HCT116 (cell line): Measurements from ENCODE around the gene ARL15. TPM values are rescaled to one million over a fixed set of nuclear protein-coding genes. Genes with fewer than 3 reads are reported as not detected.

ENCODE experiments used
- ATAC-seq: fragments of 200-7000 bp; cut with Tn5 transposase; 2 replicates; pipeline ENCODE4 v1.9.1; 2020; ENCODE audit warnings: mild to moderate bottlenecking, moderate library complexity
- BruUV-seq: library from RNA; stranded (reverse); fragments of 400-500 nt; replicated peaks from 2 replicates; lab custom pipeline; 2021; lab: Mats Ljungman, UMichigan
- CTCF ChIA-PET: fragments of 300-600 bp; sonication (Branson Sonifier 250); formaldehyde crosslinking; loops from one replicate; lab custom pipeline; 2021; ENCODE audit warnings: antibody characterized with exemption; lab: Charles Lee
- POLR2A ChIA-PET: fragments of 300-600, 350-600 bp; sonication (Branson Sonifier 250); formaldehyde crosslinking; loops from one replicate; lab custom pipeline; 2021; ENCODE audit warnings: antibody characterized with exemption; lab: Charles Lee
- RAD21 ChIA-PET, 2 experiments: fragments of 300-600 bp; sonication (Branson Sonifier 250); formaldehyde crosslinking; loops; one replicate each; lab custom pipeline; 2023; ENCODE audit warnings: low total read pairs in 2 of 2; ENCODE audit not compliant: uncharacterized antibody in 2 of 2, unreplicated experiment in 2 of 2, low non-redundant PET in 1 of 2; lab: Charles Lee
- DNase-seq: peaks from one replicate; pipeline ENCODE4 v3.0.0-alpha.2; 2010; ENCODE audit warnings: low read depth, low spot score
- H2AFZ ChIP-seq: fragments of 200-600 bp; shearing (Covaris generic), sonication (generic); 2 replicates; pipeline ENCODE4 v1.6.1; 2017; ENCODE audit warnings: low read depth, mixed run types, mixed read lengths, antibody characterized with exemption, low read length; ENCODE audit not compliant: poor library complexity, severe bottlenecking
- H3K27ac ChIP-seq: 2 replicates; pipeline ENCODE4 v1.5.1; 2012; ENCODE audit warnings: low read depth, low read length
- H3K27me3 ChIP-seq: fragments of 200-600 bp; sonication (generic); 2 replicates; pipeline ENCODE4 v1.6.1; 2016; ENCODE audit warnings: mixed run types, low read length, mixed read lengths; ENCODE audit not compliant: insufficient read depth
- H3K36me3 ChIP-seq, 2 experiments: fragments of 200-500 bp in 1 of 2; fragments of 200-600 bp in 1 of 2; sonication (Bioruptor generic) in 1 of 2; sonication (generic) in 1 of 2; 2 replicates each; pipeline versions ENCODE4 v1.5.1 to v1.6.1; 2014 to 2016; ENCODE audit warnings: low read length in 2 of 2, inconsistent platforms in 1 of 2, mixed read lengths in 1 of 2, mixed run types in 1 of 2; ENCODE audit not compliant: insufficient read depth in 2 of 2, control insufficient read depth in 1 of 2
- H3K4me1 ChIP-seq, 2 experiments: fragments of 200-600 bp in 1 of 2; sonication (generic) in 1 of 2; 2 replicates each; pipeline versions ENCODE4 v1.5.1 to v1.6.1; 2012 to 2017; ENCODE audit warnings: low read length in 2 of 2, inconsistent platforms in 1 of 2, mild to moderate bottlenecking in 1 of 2, mixed read lengths in 1 of 2, mixed run types in 1 of 2, moderate library complexity in 1 of 2; ENCODE audit not compliant: insufficient read depth in 2 of 2, control insufficient read depth in 1 of 2
- H3K4me2 ChIP-seq: fragments of 200-600 bp; sonication (generic); 2 replicates; pipeline ENCODE4 v1.6.1; 2017; ENCODE audit warnings: mixed run types, low read length, mixed read lengths
- H3K4me3 ChIP-seq, 2 experiments: fragments of 200-600 bp in 1 of 2; sonication (generic) in 1 of 2; replicated peaks in 1 of 2; 2 replicates each; pipeline ENCODE4 v1.5.1; 2011 to 2016; ENCODE audit warnings: low read length in 2 of 2, control low read depth in 1 of 2, low read depth in 1 of 2, mild to moderate bottlenecking in 1 of 2, mixed read lengths in 1 of 2, mixed run types in 1 of 2
- H3K79me2 ChIP-seq: fragments of 200-600 bp; sonication (generic); 2 replicates; pipeline ENCODE4 v1.6.1; 2017; ENCODE audit warnings: mild to moderate bottlenecking, mixed run types, low read length, moderate library complexity, mixed read lengths; ENCODE audit not compliant: insufficient read depth
- H3K9ac ChIP-seq: fragments of 200-600 bp; sonication (generic); 2 replicates; pipeline ENCODE4 v1.6.1; 2016; ENCODE audit warnings: low read length, mixed read lengths
- H3K9me2 ChIP-seq: fragments of 200-600 bp; sonication (generic), shearing (Covaris generic); 2 replicates; pipeline ENCODE4 v1.6.1; 2017; ENCODE audit warnings: mixed run types, mild to moderate bottlenecking, moderate library complexity; ENCODE audit not compliant: insufficient read depth
- H3K9me3 ChIP-seq, 2 experiments: fragments of 200-500 bp in 1 of 2; fragments of 200-600 bp in 1 of 2; sonication (Bioruptor generic) in 1 of 2; sonication (generic) in 1 of 2; 2 replicates each; pipeline ENCODE4 v1.6.1; 2014 to 2017; ENCODE audit warnings: low read length in 2 of 2, mixed read lengths in 2 of 2, inconsistent platforms in 1 of 2, low read depth in 1 of 2, mild to moderate bottlenecking in 1 of 2, mixed run types in 1 of 2, moderate library complexity in 1 of 2; ENCODE audit not compliant: control insufficient read depth in 1 of 2, insufficient read depth in 1 of 2
- H4K20me1 ChIP-seq: fragments of 200-600 bp; sonication (generic), shearing (Covaris generic); 2 replicates; pipeline ENCODE4 v1.6.1; 2017; ENCODE audit warnings: mixed run types, mild to moderate bottlenecking, moderate library complexity; ENCODE audit not compliant: insufficient read depth
- ATF3 ChIP-seq: IDR thresholded peaks from 2 replicates; pipeline ENCODE4 v1.6.1; 2012
- CBX3 ChIP-seq: IDR thresholded peaks from 2 replicates; pipeline ENCODE4 v1.6.1; 2012; ENCODE audit warnings: low read depth
- CEBPB ChIP-seq: IDR thresholded peaks from 2 replicates; pipeline ENCODE4 v1.6.1; 2012; ENCODE audit warnings: low read depth
- ELF1 ChIP-seq: IDR thresholded peaks from 2 replicates; pipeline ENCODE4 v1.6.1; 2012; ENCODE audit warnings: low read depth, borderline replicate concordance
- EZH2 ChIP-seq: fragments of 200-600 bp; sonication (generic); IDR thresholded peaks from 2 replicates; pipeline ENCODE4 v1.6.1; 2017; ENCODE audit warnings: antibody characterized with exemption, mixed run types
- EZH2phosphoT487 ChIP-seq: fragments of 200-600 bp; IDR thresholded peaks from 2 replicates; pipeline ENCODE4 v1.6.1; 2018; ENCODE audit warnings: antibody characterized with exemption, borderline replicate concordance
- FOSL1 ChIP-seq: IDR thresholded peaks from 2 replicates; pipeline ENCODE4 v1.6.1; 2012; ENCODE audit warnings: low read depth
- JUND ChIP-seq: IDR thresholded peaks from 2 replicates; pipeline ENCODE4 v1.6.1; 2012
- POLR2A ChIP-seq: IDR thresholded peaks from 2 replicates; pipeline ENCODE4 v1.7.0; 2011; ENCODE audit warnings: borderline replicate concordance; ENCODE audit not compliant: insufficient read depth, insufficient read length; ENCODE audit errors: extremely low read depth
- POLR2AphosphoS5 ChIP-seq: IDR thresholded peaks from 2 replicates; pipeline ENCODE4 v1.6.1; 2011; ENCODE audit warnings: mild to moderate bottlenecking, low read depth, low read length, moderate library complexity
- SIN3A ChIP-seq: IDR thresholded peaks from 2 replicates; pipeline ENCODE4 v1.6.1; 2012; ENCODE audit warnings: low read depth
- SP1 ChIP-seq: IDR thresholded peaks from 2 replicates; pipeline ENCODE4 v1.6.1; 2012; ENCODE audit warnings: low read depth
- SRF ChIP-seq: IDR thresholded peaks from 2 replicates; pipeline ENCODE4 v1.6.1; 2012; ENCODE audit warnings: low read depth
- YY1 ChIP-seq: IDR thresholded peaks from 2 replicates; pipeline ENCODE4 v1.6.1; 2011; ENCODE audit warnings: low read length, low read depth, moderate library complexity, mild to moderate bottlenecking; ENCODE audit not compliant: insufficient replicate concordance; ENCODE audit errors: extremely low read depth
- ZFX ChIP-seq: fragments of 450-650 bp; IDR thresholded peaks from 2 replicates; pipeline ENCODE4 v1.6.1; 2017
- ZNF274 ChIP-seq: fragments of 200-500 bp; sonication (Bioruptor generic); IDR thresholded peaks from 2 replicates; pipeline ENCODE4 v1.6.1; 2014; ENCODE audit warnings: mild to moderate bottlenecking, low read depth, low read length, inconsistent platforms
- intact Hi-C: fragments of 100-400 bp; cut with micrococcal nuclease; formaldehyde crosslinking; loops from 2 replicates; pipeline ENCODE4 v1.10.0; 2022
- total RNA-seq: library from RNA; stranded (reverse); gene quantifications from one replicate; pipeline ENCODE4 v1.2.1, GENCODE V29; 2021; ENCODE audit not compliant: unreplicated experiment

The ARL15 gene
- total RNA-seq, 1 experiment from 2014 or later = 15.0 TPM

- no peak for ATAC-seq
- no peaks in the 10 kb centered on the region for H3K9me3 ChIP-seq
- RAD21 ChIA-PET = no interaction called here
These were observed 6.3 kb downstream of the ARL15 start for GRCh38 chr5:54304040-54304439.

GRCh38 chr5:54302267-54302687 is 8.1 kb downstream of the ARL15 start:
- BruUV-seq = no TSS peak
- Histone ChIP-seq H3K4me2 (no peak overlapping the region), H3K9me3 (no peaks in the 10 kb centered on the region), H3K36me3 (no peaks in the 10 kb centered on the region), H2AFZ (no peak overlapping the region), H4K20me1 (no peaks in the 10 kb centered on the region), H3K9me2 (no peaks in the 10 kb centered on the region), H3K79me2 (0 out of 2 replicates have a peak, but pooled peaks cover 5% of the 10 kb centered on the region), H3K4me1 (peaks cover 0 to 2% of the 10 kb centered on the region in 2 experiments; a peak in 1 of 4 replicates), H3K9ac (no peak overlapping the region), H3K27me3 (no peaks in the 10 kb centered on the region)
- ChIA-PET POLR2A (interaction anchor here (2.4 kb wide), 1 partner anchor 8 kb away, joined by 9 read pairs; the partner anchor contains the start of gene ARL15), CTCF (no interaction called here)
- intact Hi-C loops = no loop called here
- no peak for ATAC-seq
- TF ChIP-seq POLR2A = no peak
- TF ChIP-seq, all 23 proteins: peak for 0
- no peak overlapping the region for H3K27ac ChIP-seq
- no peak for DNase-seq
- RAD21 ChIA-PET = no interaction called here
- H3K4me3 ChIP-seq = no peak overlapping the region

More at GRCh38 chr5:54304040-54304439, 6.3 kb downstream of the ARL15 start:
- Histone ChIP-seq H3K4me2 (no peak overlapping the region), H3K27me3 (no peaks in the 10 kb centered on the region), H3K9me2 (no peaks in the 10 kb centered on the region), H3K9ac (no peak overlapping the region), H4K20me1 (no peaks in the 10 kb centered on the region), H3K4me1 (peaks cover 1 to 4% of the 10 kb centered on the region in 2 experiments; a peak in 3 of 4 replicates), H3K27ac (no peak overlapping the region), H3K79me2 (peaks cover 2% of the 10 kb centered on the region; the same call in 1 of the 2 replicates), H2AFZ (no peak overlapping the region), H3K36me3 (no peaks in the 10 kb centered on the region), H3K4me3 (no peak overlapping the region)
- no peak for DNase-seq
- no TSS peak for BruUV-seq
- intact Hi-C loops = no loop called here
- no peak for TF ChIP-seq POLR2A
- CTCF ChIA-PET = no interaction called here
- POLR2A ChIA-PET = no interaction called here

- intact Hi-C loops = no loop called here
- H3K36me3 ChIP-seq = no peaks in the 10 kb centered on the region
- no peak overlapping the region for H2AFZ ChIP-seq
- no TSS peak for BruUV-seq
- DNase-seq = no peak
- no peaks in the 10 kb centered on the region for H3K9me3 ChIP-seq
- peaks cover 0 to 2% of the 10 kb centered on the region in 2 experiments; a peak in 1 of 4 replicates for H3K4me1 ChIP-seq
- H3K27me3 ChIP-seq = no peaks in the 10 kb centered on the region
- ATAC-seq = no peak
- H3K9me2 ChIP-seq = no peaks in the 10 kb centered on the region
- H3K4me3 ChIP-seq = no peak overlapping the region
- ChIA-PET RAD21 (no interaction called here), CTCF (no interaction called here), POLR2A (interaction anchor here (2.4 kb wide), 1 partner anchor 8 kb away, joined by 9 read pairs; the partner anchor contains the start of gene ARL15)
- no peak overlapping the region for H3K27ac ChIP-seq
- H3K79me2 ChIP-seq = 0 out of 2 replicates have a peak, but pooled peaks cover 5% of the 10 kb centered on the region
- no peak overlapping the region for H3K4me2 ChIP-seq
- H3K9ac ChIP-seq = no peak overlapping the region
- H4K20me1 ChIP-seq = no peaks in the 10 kb centered on the region
- TF ChIP-seq JUND (no peak), ZNF274 (no peak), CEBPB (no peak), CBX3 (no peak), YY1 (no peak), SRF (no peak), ATF3 (no peak), EZH2 (no peak), FOSL1 (no peak), EZH2phosphoT487 (no peak), ZFX (no peak), POLR2AphosphoS5 (no peak), ELF1 (no peak), SP1 (no peak), SIN3A (no peak), POLR2A (no peak)
These were observed 8.5 kb downstream of the ARL15 start for GRCh38 chr5:54301849-54302248.
